ENCODE results near the gene RHBDL1. TPM values are rescaled to one million over a fixed set of nuclear protein-coding genes. Genes with fewer than 3 reads are reported as not detected.
A peak's percentile ranks its signal among the peaks of the same experiment; 100 is the strongest.

The RHBDL1 gene
- total RNA-seq, 1 experiment from 2014 or later: 12.7 TPM

DNA sequence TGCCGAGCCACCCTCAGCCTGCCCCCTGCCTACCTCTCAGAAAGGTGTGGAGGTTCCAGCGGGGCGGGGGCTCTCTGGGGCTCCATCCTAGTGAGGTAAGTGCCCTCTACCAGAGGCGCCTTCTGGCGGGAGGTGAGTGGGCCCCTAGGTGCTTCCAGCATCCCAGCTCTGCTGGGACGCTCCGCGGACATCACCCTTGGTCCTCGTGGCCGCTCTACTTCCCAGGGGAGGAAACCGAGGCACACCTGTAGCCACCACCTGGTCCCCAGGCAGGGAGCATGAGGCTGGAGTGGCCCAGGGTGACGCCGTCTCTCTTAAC lies 32.5 kb upstream of the RHBDL1 start:
- H4K20me1 ChIP-seq (ENCODE audit: insufficient read depth): no peaks in the 10 kb centered on the region
- peaks cover 23% of the 10 kb centered on the region for H3K79me2 ChIP-seq (ENCODE audit: insufficient read depth, low read length)
- intact Hi-C loops (cut with micrococcal nuclease): no loop called here
- ATAC-seq (no peak), DNase-seq (ENCODE audit: low read depth, low spot score) (no peak)
- CTCF ChIA-PET: no interaction called here
- no peaks in the 10 kb centered on the region for H3K9me3 ChIP-seq (ENCODE audit: control insufficient read depth in 1 of 2, insufficient read depth in 1 of 2, low read depth in 1 of 2, low read length in 2 of 2)
- BruUV-seq (replicated peaks): no TSS peak
- TF ChIP-seq RAD21 (IDR thresholded peaks at IDR 0.05; ENCODE audit: low read depth) (no peak), SRF (IDR thresholded peaks at IDR 0.05; ENCODE audit: low read depth) (no peak), CBX3 (IDR thresholded peaks at IDR 0.05; ENCODE audit: low read depth) (no peak), EGR1 (IDR thresholded peaks at IDR 0.05; ENCODE audit: low read depth) (no peak), POLR2A (IDR thresholded peaks at IDR 0.05; ENCODE audit: borderline replicate concordance, extremely low read depth, insufficient read depth, insufficient read length) (no peak), SP1 (IDR thresholded peaks at IDR 0.05; ENCODE audit: low read depth) (no peak), ZNF274 (IDR thresholded peaks at IDR 0.05; ENCODE audit: low read depth, low read length) (no peak), YY1 (IDR thresholded peaks at IDR 0.05; ENCODE audit: extremely low read depth, insufficient replicate concordance, low read depth, low read length) (no peak), CEBPB (IDR thresholded peaks at IDR 0.05; ENCODE audit: low read depth) (no peak), TCF7L2 (IDR thresholded peaks at IDR 0.05; ENCODE audit: borderline replicate concordance, extremely low read depth, insufficient read depth, insufficient read length) (no peak), SIN3A (IDR thresholded peaks at IDR 0.05; ENCODE audit: low read depth) (no peak)
- TF ChIP-seq, protein P1, sequence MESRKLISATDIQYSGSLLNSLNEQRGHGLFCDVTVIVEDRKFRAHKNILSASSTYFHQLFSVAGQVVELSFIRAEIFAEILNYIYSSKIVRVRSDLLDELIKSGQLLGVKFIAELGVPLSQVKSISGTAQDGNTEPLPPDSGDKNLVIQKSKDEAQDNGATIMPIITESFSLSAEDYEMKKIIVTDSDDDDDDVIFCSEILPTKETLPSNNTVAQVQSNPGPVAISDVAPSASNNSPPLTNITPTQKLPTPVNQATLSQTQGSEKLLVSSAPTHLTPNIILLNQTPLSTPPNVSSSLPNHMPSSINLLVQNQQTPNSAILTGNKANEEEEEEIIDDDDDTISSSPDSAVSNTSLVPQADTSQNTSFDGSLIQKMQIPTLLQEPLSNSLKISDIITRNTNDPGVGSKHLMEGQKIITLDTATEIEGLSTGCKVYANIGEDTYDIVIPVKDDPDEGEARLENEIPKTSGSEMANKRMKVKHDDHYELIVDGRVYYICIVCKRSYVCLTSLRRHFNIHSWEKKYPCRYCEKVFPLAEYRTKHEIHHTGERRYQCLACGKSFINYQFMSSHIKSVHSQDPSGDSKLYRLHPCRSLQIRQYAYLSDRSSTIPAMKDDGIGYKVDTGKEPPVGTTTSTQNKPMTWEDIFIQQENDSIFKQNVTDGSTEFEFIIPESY (IDR thresholded peaks at IDR 0.05; ENCODE audit: extremely low read depth, insufficient replicate concordance, low read length): no peak
- TF ChIP-seq, protein P2, sequence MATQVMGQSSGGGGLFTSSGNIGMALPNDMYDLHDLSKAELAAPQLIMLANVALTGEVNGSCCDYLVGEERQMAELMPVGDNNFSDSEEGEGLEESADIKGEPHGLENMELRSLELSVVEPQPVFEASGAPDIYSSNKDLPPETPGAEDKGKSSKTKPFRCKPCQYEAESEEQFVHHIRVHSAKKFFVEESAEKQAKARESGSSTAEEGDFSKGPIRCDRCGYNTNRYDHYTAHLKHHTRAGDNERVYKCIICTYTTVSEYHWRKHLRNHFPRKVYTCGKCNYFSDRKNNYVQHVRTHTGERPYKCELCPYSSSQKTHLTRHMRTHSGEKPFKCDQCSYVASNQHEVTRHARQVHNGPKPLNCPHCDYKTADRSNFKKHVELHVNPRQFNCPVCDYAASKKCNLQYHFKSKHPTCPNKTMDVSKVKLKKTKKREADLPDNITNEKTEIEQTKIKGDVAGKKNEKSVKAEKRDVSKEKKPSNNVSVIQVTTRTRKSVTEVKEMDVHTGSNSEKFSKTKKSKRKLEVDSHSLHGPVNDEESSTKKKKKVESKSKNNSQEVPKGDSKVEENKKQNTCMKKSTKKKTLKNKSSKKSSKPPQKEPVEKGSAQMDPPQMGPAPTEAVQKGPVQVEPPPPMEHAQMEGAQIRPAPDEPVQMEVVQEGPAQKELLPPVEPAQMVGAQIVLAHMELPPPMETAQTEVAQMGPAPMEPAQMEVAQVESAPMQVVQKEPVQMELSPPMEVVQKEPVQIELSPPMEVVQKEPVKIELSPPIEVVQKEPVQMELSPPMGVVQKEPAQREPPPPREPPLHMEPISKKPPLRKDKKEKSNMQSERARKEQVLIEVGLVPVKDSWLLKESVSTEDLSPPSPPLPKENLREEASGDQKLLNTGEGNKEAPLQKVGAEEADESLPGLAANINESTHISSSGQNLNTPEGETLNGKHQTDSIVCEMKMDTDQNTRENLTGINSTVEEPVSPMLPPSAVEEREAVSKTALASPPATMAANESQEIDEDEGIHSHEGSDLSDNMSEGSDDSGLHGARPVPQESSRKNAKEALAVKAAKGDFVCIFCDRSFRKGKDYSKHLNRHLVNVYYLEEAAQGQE (IDR thresholded peaks at IDR 0.05; ENCODE audit: low read depth): no peak
- H3K9ac ChIP-seq (ENCODE audit: low read length): peak overlapping the region; percentile 82
- POLR2A ChIA-PET: no interaction called here
- no peaks in the 10 kb centered on the region for H3K27me3 ChIP-seq (ENCODE audit: insufficient read depth, low read length)
- peak overlapping the region; percentile 90 for H3K27ac ChIP-seq (ENCODE audit: low read depth, low read length)
- H3K4me2 ChIP-seq (ENCODE audit: low read length): peak overlapping the region; percentile 76
- H3K4me1 ChIP-seq (ENCODE audit: control insufficient read depth in 1 of 2, insufficient read depth in 2 of 2, low read length in 2 of 2): peaks cover 14 to 46% of the 10 kb centered on the region in 2 experiments
- no peaks in the 10 kb centered on the region for H3K9me2 ChIP-seq (ENCODE audit: insufficient read depth)
- no peaks in the 10 kb centered on the region for H3K36me3 ChIP-seq (ENCODE audit: control insufficient read depth in 1 of 2, insufficient read depth in 2 of 2, low read length in 2 of 2)
- H3K4me3 ChIP-seq (replicated peaks in 1 of 2; ENCODE audit: low read depth in 1 of 2, low read length in 2 of 2): peak overlapping the region; percentile 56 to 67
- no peak overlapping the region for H2AFZ ChIP-seq (ENCODE audit: low read depth, low read length, poor library complexity, severe bottlenecking)
- RAD21 ChIA-PET (ENCODE audit: low non-redundant PET in 1 of 2, low total read pairs in 2 of 2, uncharacterized antibody in 2 of 2, unreplicated experiment in 2 of 2): no interaction called here

All from HCT116 (cell line).